H9 (cell line): ENCODE results near the gene UBR7. TPM values are rescaled to one million over a fixed set of nuclear protein-coding genes. Genes with fewer than 3 reads are reported as not detected.

Experiments
- DNase-seq: peaks from one replicate; pipeline ENCODE4 v3.0.0-alpha.2; 2017
- H2AFZ ChIP-seq: one replicate; pipeline ENCODE4 v1.6.1; 2013; ENCODE audit warnings: mild to moderate bottlenecking, low read length, control low read depth, moderate library complexity
- H2AK5ac ChIP-seq: 2 replicates; pipeline ENCODE4 v1.6.1; 2013; ENCODE audit warnings: low read length, control low read depth, mixed read lengths; ENCODE audit not compliant: insufficient read length
- H2BK120ac ChIP-seq: one replicate; pipeline ENCODE4 v1.6.1; 2013; ENCODE audit warnings: low read depth, mild to moderate bottlenecking, low read length, control low read depth, inconsistent platforms; ENCODE audit not compliant: poor library complexity, severe bottlenecking
- H2BK12ac ChIP-seq: 2 replicates; pipeline ENCODE4 v1.6.1; 2013; ENCODE audit warnings: low read length, control low read depth, mixed read lengths, low read depth; ENCODE audit not compliant: insufficient read length
- H2BK15ac ChIP-seq: 2 replicates; pipeline ENCODE4 v1.6.1; 2013; ENCODE audit warnings: low read depth, low read length, control low read depth
- H2BK20ac ChIP-seq: one replicate; pipeline ENCODE4 v1.6.1; 2013; ENCODE audit warnings: low read depth, mild to moderate bottlenecking, low read length, control low read depth, inconsistent platforms; ENCODE audit not compliant: poor library complexity, severe bottlenecking
- H2BK5ac ChIP-seq: 2 replicates; pipeline ENCODE4 v1.6.1; 2013; ENCODE audit warnings: low read length, control low read depth, mixed read lengths; ENCODE audit not compliant: insufficient read length
- H3K14ac ChIP-seq: 2 replicates; pipeline ENCODE4 v1.6.1; 2013; ENCODE audit warnings: low read length, control low read depth; ENCODE audit not compliant: insufficient read depth
- H3K18ac ChIP-seq: 2 replicates; pipeline ENCODE4 v1.6.1; 2013; ENCODE audit warnings: low read depth, mild to moderate bottlenecking, mixed read lengths, low read length, control low read depth; ENCODE audit not compliant: insufficient read length
- H3K23ac ChIP-seq: 2 replicates; pipeline ENCODE4 v1.6.1; 2013; ENCODE audit warnings: low read length, control low read depth, mixed read lengths, low read depth; ENCODE audit not compliant: insufficient read length
- H3K23me2 ChIP-seq: 2 replicates; pipeline ENCODE4 v1.6.1; 2013; ENCODE audit warnings: low read depth, mild to moderate bottlenecking, mixed read lengths, low read length, control low read depth; ENCODE audit not compliant: insufficient read length, poor library complexity, severe bottlenecking
- H3K27ac ChIP-seq: 2 replicates; pipeline ENCODE4 v1.5.1; 2013; ENCODE audit warnings: low read length, control low read depth, mixed read lengths, low read depth; ENCODE audit not compliant: insufficient read length
- H3K27me3 ChIP-seq: 2 replicates; pipeline ENCODE4 v1.6.1; 2013; ENCODE audit warnings: low read length, control low read depth, inconsistent platforms; ENCODE audit not compliant: insufficient read depth
- H3K4ac ChIP-seq: 2 replicates; pipeline ENCODE4 v1.6.1; 2013; ENCODE audit warnings: low read depth, mild to moderate bottlenecking, control low read depth, inconsistent platforms, low read length, moderate library complexity
- H3K4me1 ChIP-seq: 2 replicates; pipeline ENCODE4 v1.6.1; 2013; ENCODE audit warnings: low read length, control low read depth, inconsistent platforms; ENCODE audit not compliant: insufficient read depth
- H3K4me2 ChIP-seq: 2 replicates; pipeline ENCODE4 v1.6.1; 2013; ENCODE audit warnings: low read length, control low read depth, mixed read lengths; ENCODE audit not compliant: insufficient read length, insufficient read depth
- H3K56ac ChIP-seq: 2 replicates; pipeline ENCODE4 v1.6.1; 2013; ENCODE audit warnings: low read depth, mild to moderate bottlenecking, mixed read lengths, low read length, control low read depth; ENCODE audit not compliant: insufficient read length
- H3K79me1 ChIP-seq: 2 replicates; pipeline ENCODE4 v1.6.1; 2013; ENCODE audit warnings: low read depth, mild to moderate bottlenecking, moderate library complexity, low read length, control low read depth, inconsistent platforms; ENCODE audit not compliant: insufficient read depth, poor library complexity, severe bottlenecking
- H3K79me2 ChIP-seq: 2 replicates; pipeline ENCODE4 v1.6.1; 2013; ENCODE audit warnings: low read length, control low read depth, inconsistent platforms; ENCODE audit not compliant: insufficient read depth
- H3K9ac ChIP-seq: 2 replicates; pipeline ENCODE4 v1.6.1; 2013; ENCODE audit warnings: low read length, control low read depth, mixed read lengths; ENCODE audit not compliant: insufficient read length; ENCODE audit errors: extremely low read depth
- H3K9me3 ChIP-seq: one replicate; pipeline ENCODE4 v1.6.1; 2013; ENCODE audit warnings: low read depth, low read length, inconsistent platforms; ENCODE audit not compliant: control insufficient read depth
- H3T11ph ChIP-seq: one replicate; pipeline ENCODE4 v1.6.1; 2013; ENCODE audit warnings: mild to moderate bottlenecking, low read length, control low read depth, inconsistent platforms
- H4K20me1 ChIP-seq: one replicate; pipeline ENCODE4 v1.6.1; 2013; ENCODE audit not compliant: control insufficient read depth, insufficient read length, insufficient read depth
- H4K5ac ChIP-seq: 2 replicates; pipeline ENCODE4 v1.6.1; 2013; ENCODE audit warnings: low read depth, mild to moderate bottlenecking, mixed read lengths, low read length, control low read depth; ENCODE audit not compliant: insufficient read length
- H4K8ac ChIP-seq: replicated peaks from 2 replicates; pipeline ENCODE4 v1.6.1; 2013; ENCODE audit warnings: low read length, control low read depth, mixed read lengths, low read depth; ENCODE audit not compliant: insufficient read length
- H4K91ac ChIP-seq: 2 replicates; pipeline ENCODE4 v1.6.1; 2013; ENCODE audit warnings: low read depth, mild to moderate bottlenecking, moderate library complexity, mixed read lengths, low read length, control low read depth; ENCODE audit not compliant: insufficient read length
- H3K27ac Mint-ChIP-seq, 3 experiments: 2 replicates in 2 of 3; 3 replicates in 1 of 3; pipeline ENCODE4 v1.8.0; 2020 to 2021; ENCODE audit warnings: mixed read lengths in 3 of 3, mild to moderate bottlenecking in 1 of 3, moderate library complexity in 1 of 3
- H3K27me3 Mint-ChIP-seq: 2 replicates; pipeline ENCODE4 v1.8.0; 2021; ENCODE audit warnings: low read depth, mild to moderate bottlenecking, moderate library complexity, mixed read lengths
- H3K36me3 Mint-ChIP-seq, 3 experiments: 2 replicates in 2 of 3; 3 replicates in 1 of 3; pipeline ENCODE4 v1.8.0; 2020 to 2021; ENCODE audit warnings: low read depth in 3 of 3, mixed read lengths in 3 of 3; ENCODE audit not compliant: insufficient read depth in 1 of 3
- H3K4me1 Mint-ChIP-seq, 2 experiments: 2 replicates each; pipeline ENCODE4 v1.8.0; 2020; ENCODE audit warnings: mixed read lengths in 2 of 2
- H3K4me3 Mint-ChIP-seq, 2 experiments: 2 replicates in 1 of 2; 3 replicates in 1 of 2; pipeline ENCODE4 v1.8.0; 2020 to 2021; ENCODE audit warnings: mild to moderate bottlenecking in 2 of 2, mixed read lengths in 2 of 2, moderate library complexity in 1 of 2
- H3K9me3 Mint-ChIP-seq, 2 experiments: 2 replicates in 1 of 2; 3 replicates in 1 of 2; pipeline ENCODE4 v1.8.0; 2020; ENCODE audit warnings: mild to moderate bottlenecking in 2 of 2, mixed read lengths in 2 of 2, moderate library complexity in 1 of 2
- WGBS: extraction: QIAGEN DNeasy Blood & Tissue Kit; methylation state at CpG from one replicate; pipeline ENCODE4 v1.1.7; 2013; ENCODE audit warnings: missing lambda C conversion rate, low lambda C conversion rate, mixed read lengths; ENCODE audit not compliant: insufficient read length; ENCODE audit errors: extremely low coverage; 5-methylcytosine and 5-hydroxymethylcytosine counted together
- total RNA-seq: library from RNA; stranded (reverse); gene quantifications from 2 replicates; pipeline ENCODE4 v1.2.1, GENCODE V29; 2021
- TF ChIP-seq, protein P1 (sequence below): fragments of 200-600 bp; sonication (generic); conservative IDR thresholded peaks from 3 replicates; pipeline ENCODE4 v1.8.0; 2021; ENCODE audit warnings: antibody characterized with exemption, mild to moderate bottlenecking

UBR7 gene
- total RNA-seq, 1 experiment from 2014 or later = 28.4 TPM

DNA sequence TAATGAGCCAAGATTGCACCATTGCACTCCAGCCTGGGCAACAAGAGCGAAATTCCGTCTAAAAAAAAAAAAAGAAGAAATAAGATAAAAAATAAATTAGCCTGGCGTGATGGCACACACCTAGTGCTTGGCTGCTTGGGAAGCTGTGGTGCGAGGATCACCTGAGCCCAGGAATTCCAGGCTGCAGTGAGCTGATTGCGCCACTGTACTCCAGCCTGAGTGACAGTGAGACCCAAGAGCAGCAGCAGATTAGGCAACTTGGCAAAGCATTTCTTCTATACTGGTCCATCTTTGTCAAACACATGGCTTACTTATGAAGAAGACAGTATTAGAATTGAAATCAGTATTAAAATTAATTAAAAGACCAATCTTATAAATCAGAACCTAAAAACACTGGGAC is 6.5 kb upstream of the UBR7 start:
- no peaks in the 10 kb centered on the region for H3K23me2 ChIP-seq
- H3K23ac ChIP-seq = no peak overlapping the region
- H2BK15ac ChIP-seq = no peak overlapping the region
- no peaks in the 10 kb centered on the region for H3K79me1 ChIP-seq
- no peak overlapping the region for H2AK5ac ChIP-seq
- no peak overlapping the region for H3K4ac ChIP-seq
- H3K4me2 ChIP-seq = no peak overlapping the region
- H4K20me1 ChIP-seq = no peaks in the 10 kb centered on the region
- H4K8ac ChIP-seq = no peak overlapping the region
- no peak overlapping the region for H3K56ac ChIP-seq
- H2BK12ac ChIP-seq = no peak overlapping the region
- no peak overlapping the region for H2BK20ac ChIP-seq
- no peak overlapping the region for H3K18ac ChIP-seq
- no peak overlapping the region for H4K91ac ChIP-seq
- no peak overlapping the region for H4K5ac ChIP-seq
- H3K36me3 Mint-ChIP-seq = no peaks in the 10 kb centered on the region
- no peak overlapping the region for H2BK120ac ChIP-seq
- H3K9ac ChIP-seq = no peak overlapping the region
- no peak overlapping the region for H3T11ph ChIP-seq
- peaks cover 0 to 2% of the 10 kb centered on the region in 2 experiments; a peak in 3 of 4 replicates for H3K4me1 Mint-ChIP-seq
- H3K27ac Mint-ChIP-seq = no peak overlapping the region
- no peaks in the 10 kb centered on the region for H3K27me3 Mint-ChIP-seq
- H3K27me3 ChIP-seq = no peaks in the 10 kb centered on the region
- TF ChIP-seq, protein P1, sequence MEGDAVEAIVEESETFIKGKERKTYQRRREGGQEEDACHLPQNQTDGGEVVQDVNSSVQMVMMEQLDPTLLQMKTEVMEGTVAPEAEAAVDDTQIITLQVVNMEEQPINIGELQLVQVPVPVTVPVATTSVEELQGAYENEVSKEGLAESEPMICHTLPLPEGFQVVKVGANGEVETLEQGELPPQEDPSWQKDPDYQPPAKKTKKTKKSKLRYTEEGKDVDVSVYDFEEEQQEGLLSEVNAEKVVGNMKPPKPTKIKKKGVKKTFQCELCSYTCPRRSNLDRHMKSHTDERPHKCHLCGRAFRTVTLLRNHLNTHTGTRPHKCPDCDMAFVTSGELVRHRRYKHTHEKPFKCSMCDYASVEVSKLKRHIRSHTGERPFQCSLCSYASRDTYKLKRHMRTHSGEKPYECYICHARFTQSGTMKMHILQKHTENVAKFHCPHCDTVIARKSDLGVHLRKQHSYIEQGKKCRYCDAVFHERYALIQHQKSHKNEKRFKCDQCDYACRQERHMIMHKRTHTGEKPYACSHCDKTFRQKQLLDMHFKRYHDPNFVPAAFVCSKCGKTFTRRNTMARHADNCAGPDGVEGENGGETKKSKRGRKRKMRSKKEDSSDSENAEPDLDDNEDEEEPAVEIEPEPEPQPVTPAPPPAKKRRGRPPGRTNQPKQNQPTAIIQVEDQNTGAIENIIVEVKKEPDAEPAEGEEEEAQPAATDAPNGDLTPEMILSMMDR = no peak
- no peak overlapping the region for H2BK5ac ChIP-seq
- H3K14ac ChIP-seq = no peak overlapping the region
- H3K4me3 Mint-ChIP-seq = no peak overlapping the region
- no peaks in the 10 kb centered on the region for H3K9me3 ChIP-seq
- no CpG with 5 or more reads among the region's 5 CpGs for WGBS
- no peak for DNase-seq
- no peaks in the 10 kb centered on the region for H3K9me3 Mint-ChIP-seq
- no peaks in the 10 kb centered on the region for H3K79me2 ChIP-seq
- H2AFZ ChIP-seq = no peak overlapping the region
- H3K27ac ChIP-seq = no peak overlapping the region
- no peaks in the 10 kb centered on the region for H3K4me1 ChIP-seq
